Stimulated activated CD8-positive, alpha-beta memory T cell treated with anti-CD3 and anti-CD28 coated beads, Interleukin-12 subunit alpha, Interleukin-12 subunit beta, amount 100 ng/mL, for 24 hours (primary cell): Measurements from ENCODE around the gene RGS7.
"Not testable (repeated sequence)": the region's sequence is repeated elsewhere in the genome, so short reads cannot be mapped to it uniquely, and the experiment has no call there.

Experiments
- DNase-seq: peaks from one replicate; pipeline ENCODE4 v3.0.0-alpha.2; 2020; ENCODE audit errors: extremely low read depth

Gene RGS7

DNA sequence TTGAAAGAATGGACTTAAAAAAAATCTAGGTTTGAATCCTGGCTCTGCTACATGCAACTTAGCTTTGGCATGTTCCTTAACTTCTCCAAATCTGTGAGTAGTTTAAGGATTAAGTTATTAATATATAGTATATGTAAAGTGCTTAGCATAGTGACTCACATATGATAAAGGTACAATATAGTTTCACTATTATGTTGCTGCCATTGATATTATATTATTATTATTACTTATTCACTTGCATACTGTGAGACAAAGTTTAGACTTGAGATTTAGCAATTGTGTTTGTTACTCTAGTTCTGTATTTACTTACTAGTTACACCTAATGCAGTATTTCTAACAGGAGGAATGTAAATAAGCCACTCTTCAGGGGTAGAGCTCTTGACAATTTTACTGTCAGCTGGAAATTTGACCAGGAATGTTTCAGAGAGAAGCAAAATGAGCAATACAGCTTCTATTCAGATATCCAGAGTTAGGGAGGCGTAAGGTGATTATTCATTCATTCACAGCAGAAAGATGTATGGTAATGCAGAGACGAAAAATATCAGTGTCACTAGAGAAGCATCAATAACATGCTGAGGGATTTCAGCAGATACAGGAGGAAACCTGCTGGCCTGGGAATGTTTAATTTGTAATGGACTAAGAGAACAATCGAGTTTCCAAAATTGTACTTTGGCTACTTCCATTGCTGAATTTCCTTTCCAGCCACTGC lies 25.5 kb downstream of the RGS7 start:
- no peak for DNase-seq

DNA sequence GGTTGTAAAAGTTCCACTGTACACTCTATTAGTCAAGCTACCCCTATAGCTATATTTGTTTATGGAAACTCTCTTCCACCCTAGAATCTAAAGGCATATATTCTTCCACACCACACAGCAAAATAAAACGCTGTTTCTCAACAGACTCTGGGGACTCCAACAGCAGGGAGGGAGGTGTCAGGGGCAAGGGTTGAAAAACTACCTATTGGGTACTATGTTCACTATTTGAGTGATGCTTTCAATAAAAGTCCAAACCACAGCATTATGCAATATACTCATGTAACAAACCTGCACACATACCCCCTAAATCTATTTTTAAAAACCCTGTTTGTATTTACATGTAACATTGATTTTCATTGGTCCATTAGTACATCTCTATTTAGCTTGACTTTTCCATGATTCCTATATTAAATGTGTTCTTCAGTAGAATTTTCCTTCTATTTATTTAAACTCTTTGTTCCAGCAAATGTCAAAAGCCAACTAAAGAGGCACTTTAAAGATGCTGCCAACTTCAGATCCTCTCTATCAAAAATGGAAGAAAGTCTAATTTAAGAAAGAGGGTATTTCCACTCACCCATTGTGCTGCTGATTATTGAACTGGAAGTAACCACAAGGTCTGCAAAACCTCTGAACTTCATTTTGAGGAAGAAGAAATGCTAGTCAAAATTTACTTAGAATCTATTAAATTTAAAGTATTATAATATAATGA lies 26.2 kb downstream of the RGS7 start:
- no peak for DNase-seq

DNA sequence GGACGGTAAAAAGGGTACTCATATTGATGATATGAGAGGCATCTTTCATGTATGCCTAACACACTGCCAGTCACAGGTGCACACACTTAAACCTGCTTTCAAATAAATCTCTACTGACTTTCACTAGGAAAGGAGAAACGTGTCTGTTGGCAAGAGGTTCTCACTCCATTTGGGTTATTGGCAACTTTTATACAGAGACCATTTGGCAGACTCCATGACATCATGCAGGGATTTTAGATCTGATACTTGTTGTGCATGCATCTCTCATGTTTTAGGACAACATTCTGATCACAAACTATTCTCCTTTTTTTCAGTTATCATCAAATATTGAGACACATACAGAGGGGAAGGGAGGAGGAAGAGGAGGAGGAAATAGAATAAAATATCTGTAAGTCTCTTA lies 31.5 kb downstream of the RGS7 start:
- no peak for DNase-seq

GRCh38 chr1:241323514-241324195 lies 33.4 kb downstream of the RGS7 start:
- DNase-seq = no peak

DNA sequence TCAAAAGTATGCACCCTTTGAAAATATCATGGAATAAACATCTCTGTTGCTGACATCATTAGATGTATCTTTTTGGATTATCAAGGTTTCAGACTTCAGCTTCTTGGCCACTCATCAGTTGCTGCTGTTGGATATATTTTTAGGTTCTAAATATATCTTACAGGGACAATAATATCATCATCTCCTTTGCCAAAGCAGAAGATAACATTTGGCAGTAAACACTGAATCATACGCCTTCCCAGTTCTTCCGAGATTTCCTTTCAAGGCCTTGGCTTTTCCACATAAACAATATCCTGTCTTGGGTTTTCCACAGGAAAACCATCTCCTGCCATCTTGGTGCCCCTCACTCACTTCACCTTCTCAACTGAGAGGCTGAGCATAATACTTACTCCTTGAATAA lies 39.3 kb downstream of the RGS7 start:
- DNase-seq = no peak

DNA sequence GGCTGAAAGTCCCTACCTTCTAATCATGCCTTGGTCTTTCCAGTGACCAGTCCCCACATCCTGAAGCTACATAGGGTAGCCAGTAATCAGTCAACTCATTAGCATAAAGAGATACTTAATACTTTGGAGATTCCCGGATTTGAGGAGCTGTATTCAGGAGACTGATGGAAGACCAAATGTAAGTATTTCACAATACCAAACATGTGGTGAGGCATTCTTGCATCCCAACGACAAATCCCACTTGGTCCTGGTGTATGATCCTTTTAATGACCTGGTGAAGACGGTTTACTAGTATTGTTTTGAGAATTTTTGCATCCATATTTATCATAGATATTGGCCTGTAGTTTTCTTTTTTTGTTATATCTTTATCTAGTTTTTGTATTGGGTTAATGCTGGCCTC lies 40.6 kb downstream of the RGS7 start:
- no peak for DNase-seq

- DNase-seq = no peak
Observed at GRCh38 chr1:241311056-241311746, 45.8 kb downstream of the RGS7 start.

GRCh38 chr1:241310451-241310850 lies 46.6 kb downstream of the RGS7 start:
- DNase-seq = no peak

- no peak for DNase-seq
Observed at GRCh38 chr1:241309651-241310050, 47.4 kb downstream of the RGS7 start.

- no peak for DNase-seq
Observed at GRCh38 chr1:241308471-241308870, 48.5 kb downstream of the RGS7 start.

GRCh38 chr1:241308011-241308410 lies 49.0 kb downstream of the RGS7 start:
- no peak for DNase-seq

DNA sequence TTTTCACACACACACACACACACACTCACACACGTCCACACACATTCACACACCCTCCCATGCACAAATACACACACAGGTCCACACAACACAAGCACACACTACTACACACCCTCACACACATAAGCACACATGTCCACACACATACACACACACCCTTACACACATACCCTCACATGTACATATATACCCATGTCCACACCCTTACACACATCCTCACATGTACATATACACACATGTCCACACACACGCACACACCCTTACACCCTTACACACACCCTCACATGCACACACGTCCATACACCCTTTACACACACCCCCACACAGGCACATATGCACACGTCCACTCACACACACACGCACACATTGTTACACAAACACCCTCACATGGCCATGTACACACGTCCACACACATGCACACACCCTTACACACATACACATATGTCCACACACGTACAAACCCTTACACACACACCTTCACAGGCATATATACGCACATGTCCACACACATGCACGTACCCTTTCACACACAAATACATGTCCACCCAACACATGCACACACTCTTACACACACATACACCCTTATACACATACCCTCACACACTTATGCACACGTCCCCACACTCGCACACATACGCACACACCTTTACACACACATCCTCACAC lies 50.7 kb downstream of the RGS7 start:
- DNase-seq = no peak

GRCh38 chr1:241302024-241302423 lies 55.0 kb downstream of the RGS7 start:
- not testable (repeated sequence) for DNase-seq

- no peak for DNase-seq
Observed at GRCh38 chr1:241299347-241299746, 57.7 kb downstream of the RGS7 start.

- DNase-seq = no peak
Observed at GRCh38 chr1:241292973-241293372, 64.0 kb downstream of the RGS7 start.

DNA sequence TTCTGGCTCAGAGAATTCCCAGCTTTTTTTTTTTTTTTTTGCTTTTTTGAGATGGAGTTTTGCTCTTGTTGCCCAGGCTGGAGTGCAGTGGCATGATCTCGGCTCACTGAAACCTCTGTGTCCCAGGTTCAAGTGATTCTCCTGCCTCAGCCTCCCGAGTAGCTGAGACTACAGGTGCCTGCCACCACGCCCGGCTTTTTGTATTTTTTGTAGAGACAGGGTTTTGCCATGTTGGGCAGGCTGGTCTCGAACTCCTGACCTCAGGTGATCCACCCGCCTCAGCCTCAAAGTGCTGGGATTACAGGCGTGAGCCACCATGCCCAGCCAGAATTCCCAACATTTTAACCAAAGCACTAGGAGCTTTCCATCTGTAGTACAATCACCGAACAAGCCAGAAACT lies 65.5 kb downstream of the RGS7 start:
- DNase-seq = not testable (repeated sequence)

DNA sequence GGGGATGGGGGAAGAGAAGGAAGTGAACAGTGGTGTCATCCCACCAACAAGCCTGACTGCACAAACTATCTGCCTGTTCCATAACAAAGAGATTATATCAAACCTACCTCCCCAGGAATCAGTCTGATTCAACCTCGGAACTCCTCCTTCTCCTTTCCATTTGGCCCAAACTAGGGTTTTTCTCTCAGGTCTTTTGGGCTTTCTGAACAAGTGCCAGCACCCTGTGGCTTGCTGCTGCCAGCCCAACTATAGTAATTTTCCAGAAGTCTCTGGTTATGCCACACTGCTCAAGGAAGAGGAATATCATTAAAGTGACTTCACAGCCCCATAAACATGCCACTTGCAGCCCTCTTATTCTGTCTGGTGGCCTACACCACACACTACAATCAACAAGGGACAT lies 70.5 kb downstream of the RGS7 start:
- no peak for DNase-seq

GRCh38 chr1:241276391-241276790 lies 80.6 kb downstream of the RGS7 start:
- no peak for DNase-seq

DNA sequence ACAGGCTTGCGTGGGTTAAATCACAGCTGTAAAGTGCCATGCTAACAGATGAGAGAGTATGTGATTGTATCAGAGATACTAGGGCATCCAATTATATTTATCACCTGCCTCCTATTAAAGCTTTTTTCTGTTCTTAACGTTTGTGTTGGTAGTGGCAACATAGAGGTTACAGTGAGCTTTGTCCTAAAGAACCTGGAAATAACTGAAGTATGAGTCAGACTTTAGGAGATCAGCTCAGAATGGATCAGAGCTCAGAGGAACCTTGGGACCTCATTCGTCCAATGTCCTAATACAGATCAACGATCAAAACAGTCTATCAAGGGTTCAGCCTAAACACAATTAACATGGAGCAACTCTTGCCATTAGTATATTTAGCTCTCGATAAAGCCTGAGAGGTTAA lies 81.0 kb downstream of the RGS7 start:
- DNase-seq = no peak

GRCh38 chr1:241275226-241275625 lies 81.8 kb downstream of the RGS7 start:
- DNase-seq = no peak

DNA sequence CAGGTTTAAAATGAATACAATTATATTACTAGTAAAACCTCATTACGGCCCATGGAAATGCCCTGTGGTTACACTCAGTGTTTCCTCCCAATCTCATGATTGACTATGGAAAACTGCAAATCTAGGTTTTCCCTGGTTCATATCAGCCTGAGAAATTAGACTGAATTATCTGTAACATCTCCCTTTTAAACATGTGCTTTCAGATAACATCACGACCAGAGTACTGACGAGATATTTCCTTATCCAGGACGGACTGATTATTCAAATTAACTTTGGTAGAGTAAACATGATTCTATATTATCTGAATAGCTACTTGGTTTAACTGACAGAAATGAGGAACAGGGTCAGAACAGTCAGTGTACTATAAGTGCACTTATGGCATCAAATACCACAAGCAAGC lies 82.3 kb downstream of the RGS7 start:
- no peak for DNase-seq

- DNase-seq = no peak
Observed at GRCh38 chr1:241272828-241273227, 84.2 kb downstream of the RGS7 start.
